Panc1 (cell line): ENCODE data around the gene MAP3K14.

Experiments used
- SIN3A ChIP-seq: IDR thresholded peaks from 2 replicates; pipeline ENCODE4 v1.6.1; 2012; ENCODE audit warnings: low read depth, mild to moderate bottlenecking, low read length, moderate library complexity, borderline replicate concordance; ENCODE audit not compliant: insufficient read depth
- TF ChIP-seq, protein P1 (sequence below): fragments of 450-650 bp; IDR thresholded peaks from 2 replicates; pipeline ENCODE4 v1.5.1; 2017; ENCODE audit warnings: mild to moderate bottlenecking

DNA sequence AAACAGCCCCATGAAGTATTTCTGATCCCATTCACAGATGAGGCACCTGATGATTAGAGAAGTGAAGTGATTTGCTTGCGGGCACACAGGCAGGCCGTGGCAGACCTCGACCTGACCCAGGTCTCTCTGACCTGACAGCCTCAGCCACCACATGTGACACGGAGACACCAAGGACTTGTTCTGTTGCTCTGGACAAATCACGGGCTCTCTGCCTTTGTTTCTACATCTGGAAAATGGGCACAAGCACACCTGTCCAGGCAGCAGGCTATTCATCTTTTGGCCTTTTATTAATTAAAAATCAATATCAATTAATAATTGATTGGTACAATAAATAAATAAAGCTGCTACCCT lies 3.4 kb downstream of the MAP3K14 start:
- TF ChIP-seq, protein P1, sequence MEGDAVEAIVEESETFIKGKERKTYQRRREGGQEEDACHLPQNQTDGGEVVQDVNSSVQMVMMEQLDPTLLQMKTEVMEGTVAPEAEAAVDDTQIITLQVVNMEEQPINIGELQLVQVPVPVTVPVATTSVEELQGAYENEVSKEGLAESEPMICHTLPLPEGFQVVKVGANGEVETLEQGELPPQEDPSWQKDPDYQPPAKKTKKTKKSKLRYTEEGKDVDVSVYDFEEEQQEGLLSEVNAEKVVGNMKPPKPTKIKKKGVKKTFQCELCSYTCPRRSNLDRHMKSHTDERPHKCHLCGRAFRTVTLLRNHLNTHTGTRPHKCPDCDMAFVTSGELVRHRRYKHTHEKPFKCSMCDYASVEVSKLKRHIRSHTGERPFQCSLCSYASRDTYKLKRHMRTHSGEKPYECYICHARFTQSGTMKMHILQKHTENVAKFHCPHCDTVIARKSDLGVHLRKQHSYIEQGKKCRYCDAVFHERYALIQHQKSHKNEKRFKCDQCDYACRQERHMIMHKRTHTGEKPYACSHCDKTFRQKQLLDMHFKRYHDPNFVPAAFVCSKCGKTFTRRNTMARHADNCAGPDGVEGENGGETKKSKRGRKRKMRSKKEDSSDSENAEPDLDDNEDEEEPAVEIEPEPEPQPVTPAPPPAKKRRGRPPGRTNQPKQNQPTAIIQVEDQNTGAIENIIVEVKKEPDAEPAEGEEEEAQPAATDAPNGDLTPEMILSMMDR: no peak
- 0 out of 2 replicates have a peak, but pooled peaks have one; percentile 24 for TF ChIP-seq SIN3A
